Adipose tissue (tissue), 3 donors: ENCODE measurements around the gene CD248. TPM values are rescaled to one million over a fixed set of nuclear protein-coding genes. Genes with fewer than 3 reads are reported as not detected.
"Not testable (repeated sequence)": the region's sequence is repeated elsewhere in the genome, so short reads cannot be mapped to it uniquely, and the experiment has no call there.

Experiments
- H3K27ac ChIP-seq: one replicate; pipeline ENCODE4 v1.5.1; 2013; ENCODE audit warnings: low read depth, low read length
- WGBS, 3 donors: extraction: QIAGEN DNeasy Blood & Tissue Kit; methylation state at CpG; one replicate each; pipeline ENCODE4 v1.1.7; 2013; 5-methylcytosine and 5-hydroxymethylcytosine counted together
- polyA plus RNA-seq, 3 donors: library from polyadenylated mRNA; stranded (reverse); fragments of 200-250 nt; gene quantifications; one replicate each; pipeline ENCODE4 v1.2.3, GENCODE V29; 2013
- donor health status: healthy with polysubstance abuse.
- donor health status: Bipolar disorder and iron deficiency.
- donor health status: healthy.

The CD248 gene
- 100 to 1,000 TPM in 1 of 3 donors, 10 to 100 TPM in 2; 22.3 to 327 (median 55.8) TPM for polyA plus RNA-seq

GRCh38 chr11:66316849-66317251, at the start of gene CD248:
TSS of gene CD248 (minus strand) at chr11:66317044. CDS start at chr11:66317027, 17 bp downstream.
- peak within 1 kb of the TSS; percentile 72 for H3K27ac ChIP-seq
- 11 to 30% (median 13%) methylated on average over 19 to 29 of the region's 29 CpGs for WGBS, 3 donors

- H3K27ac ChIP-seq: no peak overlapping the region
- 68 to 89% (median 74%) methylated on average over 14 of the region's 14 CpGs for WGBS, 3 donors
Measured at GRCh38 chr11:66365711-66366619, 49.1 kb upstream of the CD248 start.

- H3K27ac ChIP-seq: no peak overlapping the region
- 95 to 98% (median 96%) methylated on average over 6 of the region's 6 CpGs for WGBS, 3 donors
Measured at GRCh38 chr11:66365166-66365565, 48.3 kb upstream of the CD248 start.

GRCh38 chr11:66363805-66364535, 47.1 kb upstream of the CD248 start:
- WGBS, 3 donors: 73 to 87% (median 77%) methylated on average over 15 of the region's 15 CpGs

GRCh38 chr11:66363187-66363601, 46.4 kb upstream of the CD248 start:
- 69 to 87% (median 72%) methylated on average over 14 of the region's 14 CpGs for WGBS, 3 donors
- no peak overlapping the region for H3K27ac ChIP-seq

More at GRCh38 chr11:66363805-66364535, 47.1 kb upstream of the CD248 start:
- H3K27ac ChIP-seq: no peak overlapping the region

- WGBS, 3 donors: 80 to 89% (median 83%) methylated on average over 9 of the region's 9 CpGs
- no peak overlapping the region for H3K27ac ChIP-seq
Measured at GRCh38 chr11:66362481-66363147, 45.8 kb upstream of the CD248 start.

- WGBS, 3 donors: 46 to 84% (median 82%) methylated on average over 6 of the region's 6 CpGs
- no peak overlapping the region for H3K27ac ChIP-seq
Measured at GRCh38 chr11:66361502-66361941, 44.7 kb upstream of the CD248 start.

GRCh38 chr11:66360406-66361073, 43.7 kb upstream of the CD248 start:
- WGBS, 3 donors: 95 to 97% (median 96%) methylated on average over 13 to 15 of the region's 15 CpGs
- H3K27ac ChIP-seq: no peak overlapping the region

GRCh38 chr11:66359662-66360087, 42.8 kb upstream of the CD248 start:
- H3K27ac ChIP-seq: no peak overlapping the region
- WGBS, 3 donors: 55 to 72% (median 67%) methylated on average over 3 of the region's 3 CpGs

GRCh38 chr11:66350560-66351235, 33.9 kb upstream of the CD248 start:
- H3K27ac ChIP-seq: not testable (repeated sequence)
- 37 to 91% (median 88%) methylated on average over 8 of the region's 8 CpGs for WGBS, 3 donors

- no peak overlapping the region for H3K27ac ChIP-seq
Measured at GRCh38 chr11:66349084-66349386, 32.2 kb upstream of the CD248 start.

GRCh38 chr11:66347425-66348276, 30.8 kb upstream of the CD248 start, which contains the start of gene B4GAT1:
TSS of gene B4GAT1 (minus strand) at chr11:66347629. CDS start at chr11:66347545, 84 bp downstream.
- peak within 1 kb of the TSS; percentile 7 for H3K27ac ChIP-seq
- WGBS, 3 donors: 1% methylated on average over 58 to 93 of the region's 101 CpGs

More at GRCh38 chr11:66349084-66349386, 32.2 kb upstream of the CD248 start:
- WGBS, 3 donors: 28 to 62% (median 56%) methylated on average over 2 of the region's 2 CpGs

- 16 to 30% (median 29%) methylated on average over 68 of the region's 68 CpGs for WGBS, 3 donors
- H3K27ac ChIP-seq: peak overlapping the region; percentile 7
Measured at GRCh38 chr11:66346476-66347424, 29.9 kb upstream of the CD248 start.

GRCh38 chr11:66345316-66345649, 28.4 kb upstream of the CD248 start:
- 3 to 11% (median 9%) methylated on average over 7 of the region's 7 CpGs for WGBS, 3 donors
- H3K27ac ChIP-seq: no peak overlapping the region

- WGBS, 3 donors: 0 to 1% (median 0%) methylated on average over 58 to 59 of the region's 59 CpGs
- no peak within 1 kb of the TSS for H3K27ac ChIP-seq
Measured at GRCh38 chr11:66344550-66345315, 27.9 kb upstream of the CD248 start, which contains the start of gene BRMS1. TSS of gene BRMS1 (minus strand) at chr11:66345104. CDS start at chr11:66342234, 2,870 bp downstream.
